NCI-H1105 (cell line): ENCODE data around the gene ZNF718.
"Not testable (repeated sequence)": the region's sequence is repeated elsewhere in the genome, so short reads cannot be mapped to it uniquely, and the experiment has no call there.

Source experiments
- DNase-seq: peaks from one replicate; lab custom pipeline; 2025; lab: John Stamatoyannopoulos, UW

ZNF718 gene

GRCh38 chr4:161496-162284 lies 37.4 kb downstream of the ZNF718 start:
- no peak for DNase-seq

GRCh38 chr4:169640-170039 lies 45.3 kb downstream of the ZNF718 start:
- DNase-seq, result not testable (repeated sequence)

DNA sequence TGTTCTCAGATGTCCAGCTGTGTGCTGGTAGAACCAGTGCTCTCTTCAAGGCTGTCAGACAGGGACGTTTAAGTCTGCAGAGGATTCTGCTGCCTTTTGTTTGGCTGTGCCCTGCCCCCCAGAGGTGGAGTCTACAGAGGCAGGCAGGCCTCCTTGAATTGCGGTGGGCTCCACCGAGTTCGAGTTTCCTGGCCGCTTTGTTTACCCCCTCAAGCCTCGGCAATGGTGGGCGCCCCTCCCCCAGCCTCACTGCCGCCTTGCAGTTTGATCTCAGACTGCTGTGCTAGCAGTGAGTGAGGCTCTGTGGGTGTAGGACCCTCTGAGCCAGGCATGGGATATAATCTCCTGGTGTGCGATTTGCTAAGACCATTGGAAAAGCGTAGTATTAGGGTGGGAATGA lies 47.0 kb downstream of the ZNF718 start:
- not testable (repeated sequence) for DNase-seq

GRCh38 chr4:173666-174314 lies 49.5 kb downstream of the ZNF718 start:
- DNase-seq, result no peak

DNA sequence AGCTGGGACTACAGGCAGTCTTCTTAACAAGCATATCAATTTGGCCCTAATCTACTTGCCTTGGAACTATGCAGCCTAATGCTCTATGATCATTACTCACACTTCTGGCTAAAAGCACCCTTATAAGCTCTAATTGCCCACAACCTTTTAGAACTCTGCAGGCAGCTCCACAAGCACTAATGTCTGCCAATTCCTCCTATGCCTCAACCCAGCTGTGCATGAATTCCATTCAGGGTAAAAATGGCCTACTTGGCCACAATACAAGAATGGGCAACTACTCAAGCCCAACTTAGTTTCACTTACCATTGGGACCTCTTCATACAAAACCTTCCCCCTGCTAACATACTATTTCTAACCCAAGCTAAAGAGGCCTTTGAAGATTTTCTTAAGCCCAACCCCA lies 51.7 kb downstream of the ZNF718 start:
- DNase-seq, result no peak

DNA sequence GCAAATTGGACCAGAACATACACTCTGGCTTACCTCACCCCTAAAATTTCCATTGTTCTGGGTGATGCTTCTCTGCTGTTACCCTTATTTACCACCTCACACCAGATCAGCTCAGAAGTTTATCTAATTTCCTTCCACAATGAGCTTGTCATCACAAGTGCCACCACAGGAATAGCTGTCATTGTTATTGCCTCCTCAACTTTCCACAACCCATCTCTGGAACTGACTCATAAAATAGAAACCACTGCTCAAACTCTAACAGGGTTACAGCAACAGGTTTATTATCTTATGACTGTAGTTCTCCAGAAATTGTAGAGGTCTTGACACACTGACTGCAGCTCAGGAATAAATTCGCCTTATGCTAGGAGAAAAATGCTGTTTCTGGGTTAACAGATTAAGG lies 52.7 kb downstream of the ZNF718 start:
- DNase-seq, result no peak

DNA sequence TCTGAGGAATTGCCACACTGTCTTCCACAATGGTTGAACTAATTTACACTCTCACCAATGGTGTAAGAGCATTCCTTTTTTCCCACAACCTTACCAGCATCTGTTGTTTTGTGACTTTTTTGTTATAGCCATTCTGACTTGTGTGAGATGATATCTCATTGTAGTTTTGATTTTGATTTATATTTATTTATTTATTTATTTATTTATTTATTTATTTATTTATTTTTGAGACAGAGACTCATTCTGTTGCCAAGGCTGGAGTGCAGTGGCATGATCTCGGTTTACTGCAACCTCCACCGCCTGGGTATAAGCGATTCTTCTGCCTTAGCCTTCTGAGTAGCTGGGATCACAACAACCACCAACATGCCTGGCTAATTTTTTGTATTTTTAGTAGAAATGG lies 57.9 kb downstream of the ZNF718 start:
- DNase-seq, result not testable (repeated sequence)

DNA sequence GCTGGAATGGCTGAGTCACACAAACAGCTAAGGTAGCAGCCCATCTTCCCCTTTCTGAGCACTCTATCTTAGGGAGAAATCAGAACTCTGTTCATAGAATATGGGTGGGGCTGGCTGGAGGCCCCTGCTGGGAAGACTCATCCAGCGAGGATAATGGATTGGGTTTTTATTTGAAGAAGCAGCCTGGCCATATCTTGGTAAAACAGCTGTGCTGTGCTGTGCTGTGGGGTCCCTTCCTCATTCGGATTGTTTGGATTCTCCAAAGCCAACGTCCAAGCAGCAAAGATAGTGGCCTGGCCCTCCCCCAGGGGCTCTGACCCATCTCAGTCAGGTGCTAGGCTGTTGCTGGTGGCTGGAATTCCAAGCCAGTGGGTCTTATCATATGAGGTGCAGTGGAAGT lies 63.8 kb downstream of the ZNF718 start:
- DNase-seq, result no peak

- not testable (repeated sequence) for DNase-seq
These were observed 70.9 kb downstream of the ZNF718 start for GRCh38 chr4:195159-195558.

GRCh38 chr4:200936-201335 lies 76.6 kb downstream of the ZNF718 start:
- DNase-seq, result no peak

DNA sequence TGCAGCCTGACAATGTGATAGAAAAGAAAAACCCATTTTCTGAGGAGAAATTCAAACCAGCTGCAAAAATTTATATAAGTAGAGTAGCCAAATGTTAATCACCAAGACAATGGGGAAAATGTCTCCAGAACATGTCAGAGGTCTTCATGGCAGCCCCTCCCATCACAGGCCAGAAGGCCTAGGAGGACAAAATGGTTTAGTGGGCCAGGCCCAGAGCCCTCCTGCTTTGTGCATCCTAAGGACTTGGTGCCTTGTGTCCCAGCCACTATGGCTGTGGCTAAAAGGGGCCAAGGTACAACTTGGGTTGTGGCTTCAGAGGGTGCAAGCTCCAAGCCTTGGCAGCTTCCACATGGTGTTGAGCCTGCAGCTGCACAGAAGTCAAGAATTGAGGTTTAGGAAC lies 78.5 kb downstream of the ZNF718 start:
- DNase-seq, result not testable (repeated sequence)

DNA sequence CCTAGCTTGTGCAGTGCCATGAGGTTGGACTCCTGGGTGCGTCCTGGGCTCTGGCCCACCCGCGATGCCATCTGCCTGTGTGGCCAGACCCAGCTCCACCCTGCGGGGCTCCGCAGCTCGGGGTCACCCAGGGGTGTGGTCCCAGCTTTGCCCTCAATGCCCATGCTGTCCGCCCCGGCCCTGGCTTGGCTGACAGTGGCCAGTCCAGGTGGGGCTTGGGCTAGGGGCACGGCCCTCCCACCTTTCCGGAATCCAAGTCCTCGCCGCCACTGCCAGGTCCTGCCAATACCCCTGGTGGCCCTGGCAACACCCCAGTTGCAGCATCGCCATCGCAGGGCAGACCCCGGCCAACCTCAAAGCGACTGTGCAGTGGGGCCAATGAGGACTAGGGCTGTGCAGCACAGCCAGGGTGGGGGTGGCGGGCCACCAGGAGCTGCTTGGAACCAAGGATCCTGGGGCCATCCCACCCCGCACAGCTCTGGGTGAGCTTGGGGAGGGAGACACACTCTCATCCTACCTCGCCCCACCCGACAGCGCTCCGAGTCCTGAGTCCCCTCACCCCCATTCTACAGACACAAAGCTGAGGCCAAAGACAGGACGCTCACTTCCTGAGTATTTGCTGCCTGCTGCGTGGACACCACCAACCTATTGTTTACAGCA lies 80.9 kb downstream of the ZNF718 start:
- DNase-seq, result no peak

GRCh38 chr4:206054-206453 lies 81.8 kb downstream of the ZNF718 start:
- DNase-seq, result no peak

DNA sequence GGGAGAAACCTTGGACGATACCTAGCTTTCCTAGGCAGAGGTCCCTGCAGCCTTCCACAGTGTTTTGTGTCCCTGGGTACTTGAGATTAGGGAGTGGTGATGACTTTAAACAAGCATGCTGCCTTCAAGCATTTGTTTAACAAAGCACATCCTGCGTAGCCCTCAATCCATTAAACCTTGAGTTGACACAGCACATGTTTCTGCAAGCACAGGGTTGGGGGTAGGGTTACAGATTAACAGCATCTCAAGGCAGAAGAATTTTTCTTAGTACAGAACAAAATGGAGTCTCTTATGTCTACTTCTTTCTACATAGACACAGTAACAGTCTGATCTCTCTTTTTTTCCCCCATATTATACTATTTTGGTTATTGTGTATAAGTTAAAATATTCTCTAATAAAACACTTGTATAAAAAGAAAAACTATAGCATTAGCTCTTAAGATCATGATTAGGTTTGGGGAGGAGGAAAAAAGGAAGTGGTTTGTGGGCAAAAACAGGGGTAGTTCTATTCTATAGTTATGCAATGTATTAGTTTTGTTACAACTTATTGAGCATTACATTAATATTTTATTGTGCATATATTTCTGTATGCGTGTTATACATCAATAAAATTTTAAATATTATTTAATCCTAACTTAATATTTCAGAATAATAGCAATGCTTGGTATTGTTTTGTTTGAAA lies 84.3 kb downstream of the ZNF718 start:
- DNase-seq, result not testable (repeated sequence)

GRCh38 chr4:211033-211511 lies 86.8 kb downstream of the ZNF718 start:
- no peak for DNase-seq

DNA sequence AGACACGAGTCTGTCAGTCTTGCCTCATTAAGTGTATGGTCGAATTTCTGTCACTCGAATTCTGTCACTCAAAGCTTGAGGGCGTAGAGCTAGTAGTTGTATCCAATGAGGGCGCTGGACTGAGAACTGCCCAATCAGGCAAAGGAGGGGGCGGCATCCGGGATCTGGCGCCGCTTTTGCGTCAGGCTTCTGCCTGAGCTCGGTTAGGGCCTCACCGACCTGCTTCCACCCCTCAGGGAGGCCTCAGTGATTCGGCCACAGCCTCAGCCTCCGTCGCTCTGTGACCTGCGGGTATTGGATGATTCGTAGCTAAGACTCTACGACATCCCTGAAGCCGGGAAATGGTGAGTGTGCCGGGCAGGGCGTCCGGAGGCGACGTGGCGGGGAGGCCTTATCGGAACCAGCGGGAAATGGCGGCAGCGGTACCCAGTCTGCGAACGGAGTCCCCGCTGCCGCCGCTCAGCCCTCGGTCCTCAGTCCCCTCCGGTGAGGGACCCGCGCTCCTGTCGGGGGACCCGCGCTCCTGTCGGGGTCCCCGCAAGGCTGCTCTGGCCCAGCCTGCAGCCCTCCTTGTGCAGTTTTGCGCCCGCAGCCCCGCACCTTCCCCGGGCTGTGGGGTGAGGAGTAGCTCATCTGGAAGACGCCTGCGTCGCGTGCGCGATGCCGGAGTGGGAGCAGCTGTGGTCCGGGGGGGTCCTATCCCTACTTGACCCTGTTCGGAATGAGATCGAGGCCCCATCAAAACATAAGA lies 88.3 kb downstream of the ZNF718 start:
- DNase-seq, result no peak

GRCh38 chr4:213189-213535 lies 88.9 kb downstream of the ZNF718 start:
- not testable (repeated sequence) for DNase-seq
